GM08714 (cell line): ENCODE results near the gene DRC3.
A peak's percentile ranks its signal among the peaks of the same experiment; 100 is the strongest.
"Not testable (repeated sequence)": the region's sequence is repeated elsewhere in the genome, so short reads cannot be mapped to it uniquely, and the experiment has no call there.

Experiments
- H3K4me3 ChIP-seq: fragments of 200-500 bp; sonication (Bioruptor generic); 2 replicates; pipeline ENCODE4 v1.5.1; 2014; ENCODE audit warnings: mild to moderate bottlenecking, low read length, inconsistent platforms
- ZNF274 ChIP-seq: IDR thresholded peaks from 2 replicates; pipeline ENCODE4 v1.6.1; 2012; ENCODE audit warnings: mild to moderate bottlenecking, low read depth, low read length

The DRC3 gene

GRCh38 chr17:17950806-17951205 lies 21.9 kb upstream of the DRC3 start:
- TF ChIP-seq ZNF274 = no peak
- H3K4me3 ChIP-seq = no peak overlapping the region

DNA sequence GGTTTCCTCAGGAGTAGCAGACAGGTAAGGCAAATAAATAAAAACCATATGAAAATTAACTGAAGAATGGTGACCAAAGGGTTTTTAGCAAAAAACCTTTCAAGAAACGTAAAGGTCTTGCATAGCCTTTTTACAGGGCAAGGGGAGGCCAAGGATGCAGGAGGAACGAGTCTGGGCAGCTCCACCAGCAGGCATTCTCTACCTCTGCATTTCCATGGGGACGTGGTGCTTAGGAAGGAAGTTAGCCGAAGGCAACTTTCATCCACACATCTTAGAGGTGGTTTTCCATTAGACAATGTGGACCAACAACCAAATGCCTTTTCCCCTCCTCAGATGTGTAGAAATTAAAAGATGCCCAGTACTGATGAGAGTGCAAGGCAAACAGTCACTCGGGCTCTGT lies 21.1 kb upstream of the DRC3 start:
- no peak for TF ChIP-seq ZNF274
- H3K4me3 ChIP-seq = no peak overlapping the region

DNA sequence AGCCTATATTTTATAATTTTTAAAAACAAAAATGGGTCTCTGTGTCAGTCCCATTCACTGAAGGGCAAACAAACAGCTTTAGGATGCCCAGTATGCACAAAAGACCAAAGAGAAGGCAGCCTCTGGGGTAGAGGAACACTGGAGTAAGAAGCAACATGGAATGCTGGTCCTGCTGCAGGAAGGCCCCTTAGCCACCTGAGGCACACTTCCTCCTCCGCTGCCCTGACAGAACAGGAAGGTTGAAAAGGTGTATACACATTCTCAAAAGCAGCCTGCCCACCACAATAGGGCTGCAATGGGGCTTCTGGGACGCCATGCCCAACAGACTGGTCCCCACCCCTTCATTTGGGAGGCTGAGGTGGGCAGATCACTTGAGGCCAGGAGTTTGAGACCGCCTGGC lies 20.0 kb upstream of the DRC3 start:
- H3K4me3 ChIP-seq = no peak overlapping the region
- TF ChIP-seq ZNF274 = no peak

GRCh38 chr17:17954079-17954478 lies 18.6 kb upstream of the DRC3 start:
- no peak for TF ChIP-seq ZNF274

DNA sequence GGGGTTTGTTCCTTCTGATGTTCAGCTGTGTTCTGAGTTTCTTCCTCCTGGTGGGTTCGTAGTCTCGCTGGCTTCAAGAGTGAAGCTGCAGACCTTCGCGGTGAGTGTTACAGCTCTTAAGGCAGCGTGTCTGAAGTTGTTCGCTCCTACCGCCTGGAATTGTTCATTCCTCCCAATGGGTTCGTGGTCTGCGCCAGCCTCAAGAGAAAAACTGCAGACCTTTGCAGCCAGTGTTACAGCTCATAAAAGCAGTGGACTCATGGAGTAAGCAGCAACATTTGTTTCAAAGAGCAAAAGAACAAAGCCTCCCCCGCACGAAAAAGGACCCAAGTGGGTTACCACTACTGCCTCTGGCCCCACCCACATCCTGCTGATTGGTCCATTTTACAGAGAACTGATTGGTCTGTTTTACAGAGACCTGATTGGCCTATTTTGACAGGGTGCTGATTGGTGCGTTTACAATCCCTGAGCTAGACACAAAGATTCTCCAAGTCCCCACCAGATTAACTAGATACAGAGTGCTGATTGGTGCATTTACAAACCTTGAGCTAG lies 16.8 kb upstream of the DRC3 start:
- not testable (repeated sequence) for H3K4me3 ChIP-seq

More at GRCh38 chr17:17954079-17954478, 18.6 kb upstream of the DRC3 start:
- no peak overlapping the region for H3K4me3 ChIP-seq

- H3K4me3 ChIP-seq = no peak overlapping the region
- no peak for TF ChIP-seq ZNF274
Observed at GRCh38 chr17:17957584-17957916, 15.1 kb upstream of the DRC3 start.

DNA sequence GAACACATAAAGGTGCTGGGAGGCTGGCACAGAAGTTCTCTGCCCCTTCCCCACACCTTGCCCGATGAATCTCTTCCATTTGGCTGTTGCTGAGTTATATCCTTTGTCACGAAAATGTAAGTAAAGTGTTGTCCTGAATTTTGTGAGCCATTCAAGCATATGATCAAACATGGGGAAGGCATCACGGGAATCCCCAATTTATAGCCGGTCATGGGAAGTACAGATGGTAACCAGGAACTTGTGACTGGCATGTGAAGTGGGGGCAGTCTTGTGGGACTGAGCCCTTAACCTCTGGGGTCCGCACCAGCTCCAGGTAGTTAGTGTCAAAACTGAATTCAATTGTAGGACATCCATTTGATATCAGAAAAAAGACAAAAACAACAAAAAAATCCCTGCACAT lies 13.7 kb upstream of the DRC3 start:
- H3K4me3 ChIP-seq = peak overlapping the region; percentile 60; the same call in 1 of the 2 replicates
- TF ChIP-seq ZNF274 = no peak

DNA sequence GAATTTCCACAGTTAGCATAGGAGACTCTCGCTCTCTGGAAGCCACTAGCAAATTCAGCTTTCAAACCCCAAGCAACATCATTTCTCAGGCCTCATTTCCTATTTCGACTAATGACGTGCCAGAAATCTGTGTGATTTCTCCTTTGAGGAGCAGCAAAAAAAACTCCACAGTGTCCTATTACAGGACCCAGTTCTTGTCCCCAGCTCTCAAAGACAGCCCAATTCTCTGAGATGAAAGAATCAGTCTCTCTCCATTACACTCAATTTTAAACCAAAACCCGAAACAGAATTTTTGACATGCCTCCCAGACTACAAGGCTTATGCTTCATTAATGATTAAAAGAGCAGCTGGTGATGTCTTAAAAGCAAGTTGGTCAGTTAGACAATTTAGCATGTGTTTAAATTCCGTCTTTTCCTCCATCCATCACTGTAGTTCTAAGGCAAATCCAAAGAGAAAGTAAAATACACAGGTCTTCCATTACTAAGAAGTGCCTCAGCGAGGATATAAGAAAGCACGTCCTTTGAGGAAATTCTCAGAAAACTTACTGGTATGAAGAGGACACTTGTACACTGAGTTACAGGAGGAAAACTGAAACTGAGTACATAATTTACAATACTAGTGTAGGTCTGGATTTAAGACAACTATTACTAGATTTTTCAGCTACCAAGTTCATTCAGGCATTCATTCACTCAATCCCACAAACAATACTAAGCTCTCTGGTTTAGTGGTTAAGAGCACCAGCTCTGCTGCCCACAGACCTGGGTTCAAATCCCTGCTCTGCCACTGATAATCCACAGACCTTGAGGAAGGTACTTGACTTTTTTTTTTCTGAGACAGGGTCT lies 12.9 kb upstream of the DRC3 start:
- TF ChIP-seq ZNF274 = no peak
- H3K4me3 ChIP-seq = peak overlapping the region; percentile 60

GRCh38 chr17:17960500-17961030 lies 12.1 kb upstream of the DRC3 start:
- no peak for TF ChIP-seq ZNF274

DNA sequence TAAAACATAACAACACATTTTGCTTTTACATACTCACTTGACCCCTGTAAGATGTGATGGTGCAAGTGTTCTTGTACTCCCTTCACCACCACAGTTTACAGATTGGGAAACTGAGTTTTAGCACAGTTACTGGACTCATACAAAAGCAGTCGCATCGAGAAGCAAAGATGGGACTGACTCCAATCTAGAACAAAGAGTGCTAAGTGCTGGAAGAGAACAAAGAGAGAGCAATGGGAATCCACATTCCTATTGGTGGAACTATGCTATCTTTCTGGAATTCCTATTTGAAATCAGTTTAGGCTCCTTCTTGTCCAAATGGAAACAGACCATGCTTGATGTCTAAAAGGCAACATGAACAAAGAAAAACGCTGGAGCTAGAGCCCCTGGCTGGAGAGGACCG lies 9.6 kb upstream of the DRC3 start:
- H3K4me3 ChIP-seq = no peak overlapping the region
- TF ChIP-seq ZNF274 = no peak

More at GRCh38 chr17:17960500-17961030, 12.1 kb upstream of the DRC3 start:
- peak overlapping the region; percentile 60; the same call in 1 of the 2 replicates for H3K4me3 ChIP-seq

- no peak for TF ChIP-seq ZNF274
- H3K4me3 ChIP-seq = no peak overlapping the region
Observed at GRCh38 chr17:17963694-17964436, 8.8 kb upstream of the DRC3 start.

GRCh38 chr17:17964710-17965109 lies 8.0 kb upstream of the DRC3 start:
- no peak overlapping the region for H3K4me3 ChIP-seq
- no peak for TF ChIP-seq ZNF274

DNA sequence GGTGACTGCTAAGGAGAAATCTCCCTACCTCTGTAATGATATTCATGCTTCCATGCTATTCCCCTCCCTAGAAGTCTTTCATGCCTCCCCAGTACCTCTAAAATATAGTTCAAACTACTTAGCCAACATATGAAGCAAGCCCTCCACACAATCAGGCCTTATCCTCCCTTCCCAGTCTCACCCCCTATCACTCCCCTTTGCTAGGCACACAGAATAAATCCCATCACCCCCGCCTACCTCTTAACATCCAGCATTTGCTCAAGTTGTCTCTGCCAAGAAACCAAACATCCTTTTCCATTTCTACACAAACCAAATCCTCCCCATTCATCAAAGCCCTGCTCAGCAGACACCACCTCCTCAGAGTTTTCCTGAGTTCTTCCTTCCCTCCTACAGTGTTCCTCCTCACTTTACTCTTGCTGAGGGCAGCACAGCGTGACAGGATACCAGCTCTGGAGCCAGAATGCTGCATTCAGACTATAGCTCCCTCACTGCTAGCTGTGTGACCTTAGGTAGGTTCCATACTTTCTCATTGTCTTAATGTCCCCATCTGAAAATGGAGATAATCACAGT lies 7.4 kb upstream of the DRC3 start:
- TF ChIP-seq ZNF274 = no peak
- H3K4me3 ChIP-seq = no peak overlapping the region

DNA sequence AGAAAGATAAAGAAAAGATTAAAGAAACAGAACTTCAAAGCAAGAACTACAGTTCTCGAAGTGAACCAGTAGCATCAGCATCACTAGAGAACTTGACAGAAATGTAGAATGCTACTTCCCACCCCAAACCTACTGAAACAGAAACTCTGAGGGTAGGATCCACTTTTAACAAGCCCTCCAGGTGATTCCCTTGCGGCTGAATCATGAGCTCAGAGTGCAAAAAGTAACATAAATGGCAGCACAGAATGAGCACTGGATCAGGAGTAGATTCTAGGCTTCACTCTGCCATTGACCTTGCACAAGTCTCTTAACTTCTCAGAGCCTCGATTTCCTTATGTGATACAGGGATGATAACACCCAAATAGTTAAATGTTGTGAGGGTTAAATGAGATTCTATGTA lies 6.3 kb upstream of the DRC3 start:
- H3K4me3 ChIP-seq = no peak overlapping the region
- TF ChIP-seq ZNF274 = no peak
